H1 (cell line): ENCODE data around the gene GALNT17. TPM values are rescaled to one million over a fixed set of nuclear protein-coding genes. Genes with fewer than 3 reads are reported as not detected.

Source experiments
- BCL11A ChIP-seq, 2 experiments: IDR thresholded peaks; one replicate each; pipeline ENCODE4 v1.6.1; 2011; ENCODE audit warnings: low read depth in 2 of 2, low read length in 2 of 2, mild to moderate bottlenecking in 2 of 2
- BRCA1 ChIP-seq: IDR thresholded peaks from 2 replicates; pipeline ENCODE4 v1.6.1; 2012; ENCODE audit warnings: low read depth, low read length, improper control_type of control experiment
- CHD7 ChIP-seq: fragments of 300-600 bp; sonication (generic); IDR thresholded peaks from 2 replicates; pipeline ENCODE4 v1.7.1; 2012; ENCODE audit warnings: low read length, moderate library complexity, mild to moderate bottlenecking, inconsistent platforms; ENCODE audit not compliant: insufficient replicate concordance
- POLR2A ChIP-seq, 2 experiments: IDR thresholded peaks; 1 replicate in 1 of 2; 2 replicates in 1 of 2; pipeline ENCODE4 v1.6.1; 2011; ENCODE audit warnings: low read depth in 2 of 2, low read length in 2 of 2, mild to moderate bottlenecking in 2 of 2; ENCODE audit errors: control extremely low read depth in 1 of 2
- SIN3A ChIP-seq, 2 experiments: IDR thresholded peaks in 1 of 2; conservative IDR thresholded peaks in 1 of 2; 2 replicates each; pipeline ENCODE4 v1.6.1; 2011 to 2012; ENCODE audit warnings: low read length in 2 of 2, improper control_type of control experiment in 1 of 2, low read depth in 1 of 2, mild to moderate bottlenecking in 1 of 2
- SUZ12 ChIP-seq: fragments of 200-600 bp; sonication (generic); IDR thresholded peaks from 2 replicates; pipeline ENCODE4 v1.6.1; 2012; ENCODE audit warnings: mild to moderate bottlenecking, inconsistent platforms, low read length, moderate library complexity, mixed read lengths
- polyA plus RNA-seq, 7 experiments: library from polyadenylated mRNA; depleted of rRNA in 3 of 7; stranded (reverse) in 5 of 7; unstranded in 2 of 7; fragments of >200 nt in 5 of 7; fragments of 200-250 nt in 2 of 7; gene quantifications; 1 replicate in 5 of 7; 2 replicates in 1 of 7; 4 replicates in 1 of 7; pipeline versions ENCODE4 v1.2.1 to v1.2.3, GENCODE V29; 2011 to 2013; ENCODE audit warnings: missing spikeins in 2 of 7, mixed read lengths in 2 of 7
- total RNA-seq: library from RNA; stranded (reverse); fragmentation: NEBNext Ultra II Directional; extraction: Animal tissue kit (Norgen Biotek cat#: 25700); gene quantifications from 2 replicates; pipeline ENCODE4 v1.2.1, GENCODE V29; 2021

Gene GALNT17
- total and polyA plus RNA-seq, 2 of the 8 experiments (the other 6 are each of a cell fraction or from before 2014, with no cell fraction given): 37.7 to 47.0 TPM

GRCh38 chr7:71135116-71135515 is 3.2 kb downstream of the GALNT17 start (continued):
- TF ChIP-seq CHD7: no peak
- TF ChIP-seq BRCA1: no peak
- no peak for TF ChIP-seq BCL11A (IDR thresholded peaks at IDR 0.05; ENCODE audit: low read depth in 2 of 2, low read length in 2 of 2)
- no peak for TF ChIP-seq POLR2A (IDR thresholded peaks at IDR 0.05; ENCODE audit: control extremely low read depth in 1 of 2, low read depth in 2 of 2, low read length in 2 of 2)
- no peak for TF ChIP-seq SIN3A (conservative IDR thresholded peaks at IDR 0.05 in 1 of 2, IDR thresholded peaks at IDR 0.05 in 1 of 2; ENCODE audit: low read depth in 1 of 2, low read length in 2 of 2)
- TF ChIP-seq SUZ12: no peak
